Heart left ventricle (tissue), 13 donors: ENCODE results near the gene MROH7.

ENCODE experiments used
- CTCF ChIP-seq, 12 donors: fragments of 200-600 bp; sonication (generic) in 4 of 12; IDR thresholded peaks; one replicate each; pipeline versions ENCODE4 v1.5.0 to v1.8.0; 2018 to 2022; ENCODE audit warnings: antibody characterized with exemption in 12 of 12, mild to moderate bottlenecking in 5 of 12
- POLR2A ChIP-seq, 2 donors: fragments of 450-650 bp; IDR thresholded peaks; one replicate each; pipeline ENCODE4 v1.6.1; 2017; ENCODE audit warnings: antibody characterized with exemption in 2 of 2, mild to moderate bottlenecking in 2 of 2, moderate library complexity in 2 of 2
- donor health status: ischemic (EF 13 %, LVEDD 7.1; RV severe dilation, severe dysfunction).
- donor health status: DM: no; HTN: yes; CAD: no.
- donor health status: DM: no; HTN: no; CAD: no.
- donor health status: ischemic (EF 25% LVEDD 6.9; RV normal size, moderate dysfunction).
- donor health status: ischemic (EF 25% LVEDD 5.7; RV mildly dilated, moderate dysfunction).
- donor health status: ischemic (EF 35%, LVEDD 5.7; RV mildly dilated, moderate dysfunction).
- donor health status: nonischemic (EF 11% LVEDD 7.7; RV severe dilation, severe dysfunction).
- donor health status: DM: yes; HTN: yes; CAD: no.
- donor health status: PGD.
- donor health status: ischemic (EF 29% LVEDD 5.4; RV normal size, mild dysfunction).
- donor health status: nonischemic (EF 23%, LVEDD 6.1; RV moderate dilation, normal function).

- TF ChIP-seq CTCF (IDR thresholded peaks at IDR 0.05) = no peak
- TF ChIP-seq POLR2A (IDR thresholded peaks at IDR 0.05) = no peak
Observed at GRCh38 chr1:54738244-54738643, 96.7 kb downstream of the MROH7 start.
